GM18505 (cell line): ENCODE results near the gene HELT.
"Not testable (repeated sequence)": the region's sequence is repeated elsewhere in the genome, so short reads cannot be mapped to it uniquely, and the experiment has no call there.

ENCODE experiments used
- ATAC-seq: cut with Tn5 transposase; IDR thresholded peaks from one replicate; pipeline ENCODE4 v1.9.1; 2021; ENCODE audit not compliant: unreplicated experiment
- POLR2A ChIP-seq: IDR thresholded peaks from 4 replicates; pipeline ENCODE4 v1.6.1; 2011; ENCODE audit warnings: borderline replicate concordance; ENCODE audit not compliant: insufficient read depth, insufficient read length; ENCODE audit errors: extremely low read depth

HELT gene

GRCh38 chr4:184992422-184992821 lies 25.9 kb upstream of the HELT start:
- TF ChIP-seq POLR2A: no peak
- ATAC-seq: no peak

DNA sequence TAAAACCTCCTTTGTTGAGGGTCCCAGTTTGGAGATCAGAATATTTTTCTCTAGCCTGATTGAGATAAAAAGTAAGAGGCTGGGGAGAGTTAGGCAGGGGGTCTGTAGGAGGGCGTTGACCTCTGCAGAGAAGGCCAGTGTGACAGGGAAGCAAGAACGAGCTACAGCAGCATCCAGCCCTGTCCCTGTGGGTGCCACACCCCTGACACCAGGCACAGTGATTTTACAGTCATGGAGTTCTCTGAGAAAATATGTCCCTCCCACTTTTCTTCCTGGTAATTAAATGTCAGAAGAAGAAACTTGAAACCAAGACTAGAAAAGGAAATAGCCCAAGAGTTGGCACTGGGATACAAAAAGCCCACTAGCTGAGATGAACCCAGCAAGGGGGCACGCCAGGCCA lies 25.0 kb upstream of the HELT start:
- no peak for TF ChIP-seq POLR2A
- no peak for ATAC-seq

GRCh38 chr4:184994010-184994622 lies 24.2 kb upstream of the HELT start:
- TF ChIP-seq POLR2A: no peak
- ATAC-seq: no peak

DNA sequence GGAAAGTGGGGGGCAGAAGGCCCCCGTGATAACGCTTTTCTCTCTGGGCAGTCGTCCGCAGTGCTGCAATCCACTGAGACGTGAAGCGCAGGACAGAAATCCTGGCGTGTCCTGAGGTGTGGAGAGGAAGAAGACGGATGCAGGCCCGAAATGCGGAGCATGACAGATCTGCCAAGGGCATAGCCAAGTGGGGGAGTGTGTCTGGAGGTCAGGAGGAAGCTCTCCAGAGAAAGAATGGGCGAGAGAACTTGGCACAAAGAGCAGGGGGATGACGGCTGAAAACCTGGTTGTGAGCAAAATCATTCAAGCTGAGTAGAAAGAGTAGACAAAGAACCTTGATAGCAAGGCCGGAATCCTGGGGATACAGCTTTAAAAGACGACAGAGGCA lies 23.7 kb upstream of the HELT start:
- no peak for TF ChIP-seq POLR2A
- no peak for ATAC-seq

DNA sequence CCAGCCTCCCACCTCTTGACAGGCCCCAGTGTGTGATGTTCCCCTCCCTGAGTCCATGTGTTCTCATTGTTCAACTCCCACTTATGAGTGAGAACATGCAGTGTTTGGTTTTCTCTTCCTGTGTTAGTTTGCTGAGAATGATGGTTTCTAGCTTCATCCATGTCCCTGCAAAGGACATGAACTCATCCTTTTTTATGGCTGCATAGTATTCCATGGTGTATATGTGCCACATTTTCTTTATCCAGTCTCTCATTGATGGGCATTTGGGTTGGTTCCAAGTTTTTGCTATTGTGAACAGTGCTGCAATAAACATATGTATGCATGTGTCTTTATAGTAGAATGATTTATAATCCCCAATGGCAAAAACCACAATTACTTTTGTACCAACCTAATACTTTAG lies 20.6 kb upstream of the HELT start:
- ATAC-seq: not testable (repeated sequence)

DNA sequence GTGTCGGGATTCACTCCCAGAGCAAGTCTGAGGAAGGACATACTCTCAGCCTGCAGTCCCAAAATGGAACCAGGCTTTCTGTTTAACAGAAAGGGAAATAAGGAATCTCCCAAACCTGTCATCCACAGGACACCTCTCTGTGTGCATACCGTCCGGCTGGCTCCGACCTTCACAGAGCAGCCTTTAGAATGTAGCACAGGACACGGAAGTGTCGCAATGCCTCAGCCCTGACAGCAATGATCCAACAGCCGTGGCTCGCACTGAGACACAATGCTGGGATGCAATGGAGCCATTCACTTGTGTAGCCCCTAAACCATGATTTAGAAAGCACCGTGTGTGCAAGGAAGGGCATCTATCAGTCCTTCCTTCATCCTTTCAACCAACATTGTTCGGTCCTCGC lies 15.5 kb upstream of the HELT start:
- no peak for TF ChIP-seq POLR2A
- ATAC-seq: no peak

DNA sequence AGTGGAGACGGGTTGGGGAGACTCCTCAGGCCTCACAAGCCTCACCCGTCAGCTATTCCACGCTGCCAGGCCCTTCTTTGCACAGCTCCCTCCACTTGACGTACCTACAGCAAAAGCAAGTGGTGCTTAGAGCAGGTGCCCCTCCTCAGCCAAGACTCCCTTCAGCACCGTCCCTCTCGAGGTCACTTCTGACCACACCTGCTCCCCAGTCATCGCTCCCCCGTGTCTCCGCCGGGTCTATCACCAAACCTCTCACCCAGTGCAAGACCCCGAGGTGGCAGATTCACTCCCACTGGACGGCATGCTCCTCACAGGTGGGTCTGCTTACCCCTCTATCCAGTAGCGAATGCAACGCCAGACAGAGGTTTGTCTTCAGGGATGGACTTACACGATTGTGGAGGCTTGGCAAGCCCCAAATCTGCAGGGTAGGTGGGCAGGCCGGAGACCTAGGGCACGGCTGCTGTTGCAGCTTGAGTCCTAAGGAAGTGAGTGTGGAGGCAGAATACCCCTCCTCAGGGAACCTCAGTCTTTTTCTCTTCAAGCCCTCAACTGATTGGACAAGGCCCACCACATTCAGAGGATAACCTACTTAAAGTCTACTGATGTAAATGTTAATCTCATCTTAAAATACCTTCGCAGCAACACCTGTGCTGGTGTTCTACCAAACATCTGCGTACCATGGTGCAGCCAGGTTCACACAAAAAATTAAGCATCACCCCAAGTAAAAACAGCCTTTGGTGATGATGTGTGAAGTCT lies 14.5 kb upstream of the HELT start:
- TF ChIP-seq POLR2A: no peak
- ATAC-seq: no peak

- peak; percentile 36 for ATAC-seq
- TF ChIP-seq POLR2A: no peak
Observed at GRCh38 chr4:185004562-185005218, 13.6 kb upstream of the HELT start.

GRCh38 chr4:185005219-185005819 lies 13.0 kb upstream of the HELT start:
- ATAC-seq: peak; percentile 78
- TF ChIP-seq POLR2A: no peak

- TF ChIP-seq POLR2A: no peak
- no peak for ATAC-seq
Observed at GRCh38 chr4:185011408-185011807, 6.9 kb upstream of the HELT start.

- no peak for ATAC-seq
- TF ChIP-seq POLR2A: no peak
Observed at GRCh38 chr4:185013417-185014125, 4.7 kb upstream of the HELT start.

- TF ChIP-seq POLR2A: no peak
- no peak for ATAC-seq
Observed at GRCh38 chr4:185015108-185015507, 3.2 kb upstream of the HELT start.

DNA sequence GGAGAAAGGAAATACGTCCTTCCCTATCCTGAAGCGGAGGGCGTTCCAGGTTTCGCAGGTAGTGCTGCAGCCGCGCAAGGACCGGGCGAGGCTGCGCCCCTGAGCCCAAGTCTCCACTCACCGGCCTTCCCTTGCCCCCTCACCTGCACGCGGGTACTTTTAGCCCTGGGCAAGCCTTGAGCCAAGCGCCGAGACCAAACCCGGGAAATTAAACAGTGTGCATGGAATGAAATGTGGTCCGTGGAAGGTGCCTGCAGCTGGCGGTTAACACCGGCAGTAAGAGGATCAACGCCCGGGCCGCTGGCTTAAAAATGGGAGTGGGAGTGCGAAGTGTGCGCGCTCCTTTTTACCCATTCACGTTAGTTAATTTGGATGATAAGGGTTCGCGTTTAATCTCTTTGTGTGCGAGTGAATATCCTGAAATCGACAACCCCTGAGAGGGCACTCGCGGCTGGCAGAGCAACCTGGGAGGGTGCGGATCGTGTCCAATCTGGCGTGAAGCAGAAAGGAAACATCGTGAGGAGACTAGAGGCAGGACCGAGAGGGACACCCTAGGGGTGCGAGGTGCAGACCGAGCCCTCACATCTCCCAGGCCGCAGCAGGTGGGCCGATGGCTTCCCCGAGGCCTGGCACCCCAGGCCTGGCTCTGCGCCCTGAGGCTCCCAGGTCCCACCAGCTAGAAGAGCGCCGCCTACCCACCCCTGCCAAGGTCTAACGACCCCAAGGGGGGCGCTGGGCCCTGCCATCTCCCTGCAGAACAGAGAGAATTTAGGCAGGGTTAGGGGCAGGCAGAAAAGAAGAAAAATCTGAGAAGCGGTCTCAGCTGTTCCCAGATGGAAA lies 2.0 kb upstream of the HELT start:
- no peak for ATAC-seq
- no peak for TF ChIP-seq POLR2A
